Neural cell (in vitro differentiated cells): ENCODE results near the gene LPP.

Experiments used
- CTCF ChIP-seq: fragments of 450-650 bp; IDR thresholded peaks from 2 replicates; pipeline ENCODE4 v1.5.1; 2014; ENCODE audit warnings: antibody characterized with exemption, mild to moderate bottlenecking, moderate library complexity; ENCODE audit not compliant: poor library complexity, severe bottlenecking
- EP300 ChIP-seq: fragments of 450-650 bp; conservative IDR thresholded peaks from 2 replicates; pipeline ENCODE4 v1.6.1; 2014; ENCODE audit warnings: antibody characterized with exemption, mild to moderate bottlenecking, moderate library complexity; ENCODE audit not compliant: poor library complexity, severe bottlenecking
- MXI1 ChIP-seq: fragments of 450-650 bp; conservative IDR thresholded peaks from 2 replicates; pipeline ENCODE4 v1.6.1; 2014; ENCODE audit warnings: antibody characterized with exemption, mild to moderate bottlenecking; ENCODE audit not compliant: poor library complexity, severe bottlenecking
- POLR2AphosphoS5 ChIP-seq: IDR thresholded peaks from 2 replicates; pipeline ENCODE4 v1.6.1; 2012
- RAD21 ChIP-seq: fragments of 450-650 bp; conservative IDR thresholded peaks from 2 replicates; pipeline ENCODE4 v1.6.1; 2014; ENCODE audit warnings: antibody characterized with exemption, mild to moderate bottlenecking, moderate library complexity
- SMC3 ChIP-seq: fragments of 450-650 bp; conservative IDR thresholded peaks from 2 replicates; pipeline ENCODE4 v1.6.1; 2014; ENCODE audit warnings: antibody characterized with exemption, mild to moderate bottlenecking, moderate library complexity; ENCODE audit not compliant: poor library complexity
- TAF1 ChIP-seq: IDR thresholded peaks from 2 replicates; pipeline ENCODE4 v1.6.1; 2012; ENCODE audit warnings: low read depth

GRCh38 chr3:188490416-188490815, 336.5 kb downstream of the LPP start:
- TF ChIP-seq EP300 (no peak), POLR2AphosphoS5 (no peak), CTCF (no peak), RAD21 (no peak), TAF1 (no peak), SMC3 (no peak), MXI1 (no peak)
